OCI-LY1 (cell line): ENCODE measurements around the gene TPO.
A peak's percentile ranks its signal among the peaks of the same experiment; 100 is the strongest.

Experiments used
- H2AFZ ChIP-seq: fragments of 200-600 bp; sonication (generic), shearing (Covaris generic); 2 replicates; pipeline ENCODE4 v1.6.0; 2014; ENCODE audit warnings: antibody characterized with exemption, mild to moderate bottlenecking, low read length
- H3F3A ChIP-seq: fragments of 200-600 bp; sonication (generic), shearing (Covaris generic); 2 replicates; pipeline ENCODE4 v1.6.0; 2014; ENCODE audit warnings: mild to moderate bottlenecking, antibody characterized with exemption, low read length, moderate library complexity; ENCODE audit not compliant: insufficient read depth
- H3K27ac ChIP-seq: fragments of 200-600 bp; sonication (generic); 2 replicates; pipeline ENCODE4 v1.5.1; 2014; ENCODE audit warnings: low read length, mixed run types, mild to moderate bottlenecking, low read depth; ENCODE audit not compliant: poor library complexity, severe bottlenecking
- H3K27me3 ChIP-seq: fragments of 200-600 bp; sonication (generic); 2 replicates; pipeline ENCODE4 v1.6.0; 2014; ENCODE audit warnings: antibody characterized with exemption, mild to moderate bottlenecking, low read length, moderate library complexity; ENCODE audit not compliant: insufficient read depth
- H3K36me3 ChIP-seq: fragments of 200-600 bp; sonication (generic); 2 replicates; pipeline ENCODE4 v1.6.1; 2014; ENCODE audit warnings: mild to moderate bottlenecking, antibody characterized with exemption, low read length, moderate library complexity, mixed read lengths; ENCODE audit not compliant: insufficient read depth
- H3K4me1 ChIP-seq: fragments of 200-600 bp; sonication (generic); 2 replicates; pipeline ENCODE4 v1.5.1; 2014; ENCODE audit warnings: mild to moderate bottlenecking, low read length, moderate library complexity; ENCODE audit not compliant: insufficient read depth, severe bottlenecking
- H3K4me2 ChIP-seq: fragments of 200-600 bp; sonication (generic), shearing (Covaris generic); 2 replicates; pipeline ENCODE4 v1.6.1; 2014; ENCODE audit warnings: low read length
- H3K4me3 ChIP-seq: fragments of 200-600 bp; sonication (generic); 2 replicates; pipeline ENCODE4 v1.5.1; 2014; ENCODE audit warnings: low read length, low read depth, mild to moderate bottlenecking, mixed read lengths; ENCODE audit not compliant: poor library complexity, severe bottlenecking
- H3K79me2 ChIP-seq: fragments of 200-600 bp; shearing (Covaris generic); 2 replicates; pipeline ENCODE4 v1.6.1; 2016; ENCODE audit warnings: mixed run types, low read length, mixed read lengths; ENCODE audit not compliant: insufficient read depth
- H3K9ac ChIP-seq: fragments of 200-600 bp; sonication (generic), shearing (Covaris generic); 2 replicates; pipeline ENCODE4 v1.6.1; 2014; ENCODE audit warnings: mild to moderate bottlenecking, low read length, mixed read lengths
- H3K9me2 ChIP-seq: fragments of 200-600 bp; sonication (generic), shearing (Covaris generic); 2 replicates; pipeline ENCODE4 v1.6.1; 2014; ENCODE audit warnings: low read depth, mild to moderate bottlenecking, low read length, mixed read lengths
- H3K9me3 ChIP-seq: fragments of 200-600 bp; shearing (Covaris generic); 2 replicates; pipeline ENCODE4 v1.6.1; 2014; ENCODE audit warnings: low read length, mixed read lengths
- H4K20me1 ChIP-seq: fragments of 200-600 bp; sonication (generic), shearing (Covaris generic); 2 replicates; pipeline ENCODE4 v1.6.0; 2016; ENCODE audit warnings: mild to moderate bottlenecking, low read length; ENCODE audit not compliant: insufficient read depth
- EZH2 ChIP-seq: fragments of 200-600 bp; sonication (generic), shearing (Covaris generic); IDR thresholded peaks from 2 replicates; pipeline ENCODE4 v1.8.0; 2017; ENCODE audit warnings: borderline replicate concordance, mixed run types, mild to moderate bottlenecking, antibody characterized with exemption, low read length, moderate library complexity, mixed read lengths
- TF ChIP-seq, protein P1 (sequence below): fragments of 200-600 bp; sonication (generic), shearing (Covaris generic); IDR thresholded peaks from 2 replicates; pipeline ENCODE4 v1.5.1; 2017; ENCODE audit warnings: mild to moderate bottlenecking, antibody characterized with exemption, low read length, moderate library complexity, mixed read lengths

The TPO gene

DNA sequence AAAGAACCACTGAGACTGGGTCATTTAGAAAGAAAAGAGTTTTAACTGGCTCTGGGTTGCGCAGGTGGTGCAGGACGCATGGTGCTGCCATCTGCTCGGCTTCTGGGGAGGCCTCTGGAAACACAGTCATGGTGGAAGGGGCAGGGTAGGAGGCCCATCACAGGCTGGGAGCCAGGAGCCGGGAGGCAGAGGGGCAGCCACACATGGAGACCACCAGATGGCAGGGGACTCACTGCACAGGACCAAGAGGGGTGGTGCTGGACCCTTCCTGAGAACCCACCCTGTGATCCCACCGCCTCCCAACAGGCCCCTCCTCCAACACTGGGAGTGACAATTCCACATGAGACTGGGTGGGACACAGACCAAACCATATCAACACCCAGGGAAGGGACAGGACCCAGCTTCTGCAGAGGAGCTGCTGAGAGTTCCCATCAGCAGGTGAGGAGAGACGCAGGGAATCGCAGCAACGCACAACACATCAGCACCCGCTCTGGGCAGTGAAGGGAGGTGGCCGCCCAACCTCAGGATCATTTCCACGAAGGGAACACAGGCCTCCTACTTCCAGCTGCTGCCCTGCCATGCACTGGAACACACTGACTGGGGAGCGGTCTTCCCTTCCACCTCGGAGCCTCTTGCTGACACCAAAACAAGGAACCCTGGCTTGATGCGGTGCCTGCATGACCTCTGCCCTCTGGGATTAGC is 130.7 kb downstream of the TPO start:
- Histone ChIP-seq H3K4me1 (no peaks in the 10 kb centered on the region), H3K9me2 (no peaks in the 10 kb centered on the region), H3K27ac (no peak overlapping the region), H3K9ac (no peak overlapping the region), H3K27me3 (no peaks in the 10 kb centered on the region), H4K20me1 (no peaks in the 10 kb centered on the region), H3K36me3 (no peaks in the 10 kb centered on the region), H3K9me3 (no peaks in the 10 kb centered on the region), H3F3A (no peaks in the 10 kb centered on the region), H3K4me3 (no peak overlapping the region), H3K4me2 (no peak overlapping the region), H2AFZ (no peak overlapping the region), H3K79me2 (no peaks in the 10 kb centered on the region)
- no peak for TF ChIP-seq EZH2
- TF ChIP-seq, protein P1, sequence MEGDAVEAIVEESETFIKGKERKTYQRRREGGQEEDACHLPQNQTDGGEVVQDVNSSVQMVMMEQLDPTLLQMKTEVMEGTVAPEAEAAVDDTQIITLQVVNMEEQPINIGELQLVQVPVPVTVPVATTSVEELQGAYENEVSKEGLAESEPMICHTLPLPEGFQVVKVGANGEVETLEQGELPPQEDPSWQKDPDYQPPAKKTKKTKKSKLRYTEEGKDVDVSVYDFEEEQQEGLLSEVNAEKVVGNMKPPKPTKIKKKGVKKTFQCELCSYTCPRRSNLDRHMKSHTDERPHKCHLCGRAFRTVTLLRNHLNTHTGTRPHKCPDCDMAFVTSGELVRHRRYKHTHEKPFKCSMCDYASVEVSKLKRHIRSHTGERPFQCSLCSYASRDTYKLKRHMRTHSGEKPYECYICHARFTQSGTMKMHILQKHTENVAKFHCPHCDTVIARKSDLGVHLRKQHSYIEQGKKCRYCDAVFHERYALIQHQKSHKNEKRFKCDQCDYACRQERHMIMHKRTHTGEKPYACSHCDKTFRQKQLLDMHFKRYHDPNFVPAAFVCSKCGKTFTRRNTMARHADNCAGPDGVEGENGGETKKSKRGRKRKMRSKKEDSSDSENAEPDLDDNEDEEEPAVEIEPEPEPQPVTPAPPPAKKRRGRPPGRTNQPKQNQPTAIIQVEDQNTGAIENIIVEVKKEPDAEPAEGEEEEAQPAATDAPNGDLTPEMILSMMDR: no peak

DNA sequence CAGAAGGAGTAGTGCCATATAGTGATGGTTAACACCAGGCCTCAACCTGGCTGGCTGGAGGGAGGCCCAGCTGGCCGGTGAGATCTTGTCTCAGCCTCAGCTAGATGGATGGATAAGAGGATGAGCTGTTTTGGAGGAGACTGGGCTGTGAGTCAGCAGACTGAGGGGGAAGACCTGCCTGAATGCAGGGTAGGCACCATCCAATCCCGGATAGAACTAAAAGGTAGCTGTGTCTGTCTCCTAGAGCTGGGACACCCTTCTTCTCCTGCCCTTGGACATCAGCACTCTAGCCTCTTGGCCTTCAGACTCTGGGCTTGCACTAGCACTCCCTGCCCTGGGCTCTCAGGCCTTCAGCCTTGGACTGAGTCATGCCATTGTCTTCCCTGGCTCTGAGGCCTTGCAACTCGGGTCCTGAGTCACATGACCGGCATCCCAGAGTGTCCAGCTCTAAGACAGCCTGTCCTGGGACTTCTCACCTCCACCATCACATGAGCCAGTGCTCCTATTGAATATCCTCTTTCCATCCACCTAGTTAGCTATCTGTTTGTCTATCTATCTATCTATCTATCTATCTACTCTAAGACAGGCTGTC is 131.3 kb downstream of the TPO start:
- Histone ChIP-seq H3K79me2 (no peaks in the 10 kb centered on the region), H3K4me1 (no peaks in the 10 kb centered on the region), H3K4me2 (no peak overlapping the region), H2AFZ (no peak overlapping the region), H3K27ac (no peak overlapping the region), H3K4me3 (no peak overlapping the region), H3K9me3 (no peaks in the 10 kb centered on the region), H3K9ac (no peak overlapping the region), H3K36me3 (no peaks in the 10 kb centered on the region), H3F3A (no peaks in the 10 kb centered on the region), H3K27me3 (no peaks in the 10 kb centered on the region), H4K20me1 (no peaks in the 10 kb centered on the region), H3K9me2 (no peaks in the 10 kb centered on the region)
- TF ChIP-seq, protein P1: no peak
- TF ChIP-seq EZH2: no peak

- Histone ChIP-seq H4K20me1 (no peaks in the 10 kb centered on the region), H3K36me3 (no peaks in the 10 kb centered on the region), H3K27ac (no peak overlapping the region), H2AFZ (no peak overlapping the region), H3K79me2 (no peaks in the 10 kb centered on the region), H3K27me3 (no peaks in the 10 kb centered on the region), H3K4me2 (no peak overlapping the region), H3K9me3 (no peaks in the 10 kb centered on the region), H3K4me1 (no peaks in the 10 kb centered on the region), H3F3A (no peaks in the 10 kb centered on the region), H3K9ac (no peak overlapping the region), H3K9me2 (no peaks in the 10 kb centered on the region), H3K4me3 (no peak overlapping the region)
- TF ChIP-seq, protein P1: peak; percentile 60; the same call in 1 of the 2 replicates
- no peak for TF ChIP-seq EZH2
Observed at GRCh38 chr2:1546023-1546591, 132.8 kb downstream of the TPO start.
